GM18520 (cell line): ENCODE results near the gene ANKRD44.
A peak's percentile ranks its signal among the peaks of the same experiment; 100 is the strongest.
"Not testable (repeated sequence)": the region's sequence is repeated elsewhere in the genome, so short reads cannot be mapped to it uniquely, and the experiment has no call there.

Experiments
- ATAC-seq: cut with Tn5 transposase; IDR thresholded peaks from one replicate; pipeline ENCODE4 v1.9.1; 2021; ENCODE audit not compliant: unreplicated experiment

The ANKRD44 gene

GRCh38 chr2:197057959-197058358 lies 252.6 kb downstream of the ANKRD44 start:
- no peak for ATAC-seq

GRCh38 chr2:197055045-197055444 lies 255.5 kb downstream of the ANKRD44 start:
- ATAC-seq, result no peak

- no peak for ATAC-seq
These were observed 256.1 kb downstream of the ANKRD44 start for GRCh38 chr2:197054437-197054836.

GRCh38 chr2:197052356-197052755 lies 258.2 kb downstream of the ANKRD44 start:
- no peak for ATAC-seq

- no peak for ATAC-seq
These were observed 265.5 kb downstream of the ANKRD44 start for GRCh38 chr2:197045115-197045514.

- peak; percentile 49 for ATAC-seq
These were observed 267.8 kb downstream of the ANKRD44 start for GRCh38 chr2:197042739-197043196.

GRCh38 chr2:197037863-197038398 lies 272.6 kb downstream of the ANKRD44 start:
- ATAC-seq, result no peak

GRCh38 chr2:197035002-197035401 lies 275.6 kb downstream of the ANKRD44 start:
- ATAC-seq, result no peak

GRCh38 chr2:197034292-197034691 lies 276.3 kb downstream of the ANKRD44 start:
- ATAC-seq, result no peak

GRCh38 chr2:197033222-197033621 lies 277.4 kb downstream of the ANKRD44 start:
- no peak for ATAC-seq

- no peak for ATAC-seq
These were observed 278.8 kb downstream of the ANKRD44 start for GRCh38 chr2:197031803-197032202.

- ATAC-seq, result no peak
These were observed 280.5 kb downstream of the ANKRD44 start for GRCh38 chr2:197030090-197030489.

GRCh38 chr2:197028633-197029032 lies 281.9 kb downstream of the ANKRD44 start:
- no peak for ATAC-seq

GRCh38 chr2:197028230-197028629 lies 282.4 kb downstream of the ANKRD44 start:
- ATAC-seq, result no peak

- ATAC-seq, result no peak
These were observed 286.4 kb downstream of the ANKRD44 start for GRCh38 chr2:197024206-197024605.

GRCh38 chr2:197020921-197021320 lies 289.7 kb downstream of the ANKRD44 start:
- ATAC-seq, result not testable (repeated sequence)

- ATAC-seq, result no peak
These were observed 297.5 kb downstream of the ANKRD44 start for GRCh38 chr2:197013098-197013497.

GRCh38 chr2:197011801-197012641 lies 298.6 kb downstream of the ANKRD44 start:
- no peak for ATAC-seq

- no peak for ATAC-seq
These were observed 299.6 kb downstream of the ANKRD44 start for GRCh38 chr2:197011021-197011417.

- ATAC-seq, result no peak
These were observed 300.2 kb downstream of the ANKRD44 start for GRCh38 chr2:197010200-197011020.

- not testable (repeated sequence) for ATAC-seq
These were observed 301.7 kb downstream of the ANKRD44 start for GRCh38 chr2:197008741-197009341.
